Measurements from ENCODE around the gene PHPT1. TPM values are rescaled to one million over a fixed set of nuclear protein-coding genes. Genes with fewer than 3 reads are reported as not detected.
"Not testable (repeated sequence)": the region's sequence is repeated elsewhere in the genome, so short reads cannot be mapped to it uniquely, and the experiment has no call there.

Gene PHPT1
- total RNA-seq, 1 donor from 2014 or later: 242 TPM

DNA sequence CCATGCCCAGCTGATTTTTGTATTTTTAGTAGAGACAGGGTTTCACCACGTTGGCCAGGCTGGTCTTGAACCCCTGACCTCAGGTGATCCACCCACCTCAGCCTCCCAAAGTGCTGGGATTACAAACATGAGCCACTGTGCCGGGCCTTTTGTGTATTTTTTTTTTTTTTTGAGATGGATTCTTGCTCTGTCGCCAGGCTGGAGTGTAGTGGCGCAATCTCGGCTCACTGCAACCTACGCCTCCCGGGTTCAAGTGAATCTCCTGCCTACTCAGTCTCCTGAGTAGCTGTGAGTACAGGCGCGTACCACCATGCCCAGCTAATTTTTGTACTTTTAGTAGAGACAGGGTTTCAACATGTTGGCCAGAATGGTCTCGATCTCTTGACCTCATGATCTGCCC, 34.5 kb downstream of the PHPT1 start:
- not testable (repeated sequence) for DNase-seq (ENCODE audit: low read depth in 2 of 2)

- peak; percentile 100 for DNase-seq (ENCODE audit: low read depth in 2 of 2)
Measured at GRCh38 chr9:136885950-136886578, 36.9 kb downstream of the PHPT1 start, which contains the start of gene TRAF2. TRAF2 (plus strand) TSS chr9:136886516; CDS start chr9:136898741, 12,225 bp downstream.

- peak; percentile 29 to 46 for DNase-seq (ENCODE audit: low read depth in 2 of 2)
Measured at GRCh38 chr9:136886610-136887597, 37.7 kb downstream of the PHPT1 start.

GRCh38 chr9:136888454-136888853, 39.2 kb downstream of the PHPT1 start:
- DNase-seq (ENCODE audit: low read depth in 2 of 2): no peak

- no peak for DNase-seq (ENCODE audit: low read depth in 2 of 2)
Measured at GRCh38 chr9:136889858-136890257, 40.6 kb downstream of the PHPT1 start.

GRCh38 chr9:136890661-136891060, 41.5 kb downstream of the PHPT1 start:
- DNase-seq (ENCODE audit: low read depth in 2 of 2): peak in 1 of 2 donors; percentile 53

DNA sequence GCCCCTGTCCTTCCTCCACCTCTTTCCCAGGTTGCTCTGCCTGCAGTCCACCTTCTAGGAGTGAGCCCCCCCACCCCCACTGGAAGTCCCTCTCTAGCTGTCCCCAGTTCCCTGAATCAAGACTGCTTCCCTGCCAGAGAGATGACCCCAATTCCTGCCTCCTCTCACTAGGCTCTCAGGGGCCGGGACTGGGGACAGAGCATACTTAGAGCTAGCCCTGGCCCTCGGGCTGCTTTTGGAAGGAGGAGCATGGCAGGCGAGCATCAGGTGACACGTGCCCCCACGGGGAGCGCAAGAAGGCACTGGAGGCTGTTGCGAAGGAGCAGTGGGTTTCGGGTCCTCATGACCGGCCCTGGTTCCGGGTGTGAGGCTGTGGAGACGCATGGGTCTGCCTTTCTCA, 46.8 kb downstream of the PHPT1 start:
- no peak for DNase-seq (ENCODE audit: low read depth in 2 of 2)

DNA sequence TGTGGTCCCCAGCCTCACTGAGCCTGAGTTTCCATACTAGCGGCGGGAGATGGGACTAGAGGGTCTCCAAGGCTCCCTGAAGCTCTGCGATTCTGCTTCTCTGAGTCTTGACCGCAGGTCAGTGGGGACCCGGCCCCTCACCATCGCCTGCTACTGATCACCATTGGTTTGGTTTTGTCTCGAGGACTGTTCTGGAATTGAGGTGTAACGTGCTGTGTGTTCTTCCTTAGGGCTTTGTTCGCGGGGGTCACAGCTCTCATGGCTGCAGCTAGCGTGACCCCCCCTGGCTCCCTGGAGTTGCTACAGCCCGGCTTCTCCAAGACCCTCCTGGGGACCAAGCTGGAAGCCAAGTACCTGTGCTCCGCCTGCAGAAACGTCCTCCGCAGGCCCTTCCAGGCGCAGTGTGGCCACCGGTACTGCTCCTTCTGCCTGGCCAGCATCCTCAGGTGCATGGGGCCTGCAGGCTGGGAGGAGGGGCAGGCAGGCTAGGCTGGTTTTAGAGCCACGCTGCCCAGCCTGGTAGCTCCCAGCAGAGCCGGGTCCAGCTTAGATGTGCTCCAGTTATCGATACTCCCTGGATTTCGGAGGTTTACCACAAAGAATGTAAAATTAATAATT, 49.4 kb downstream of the PHPT1 start:
- no peak for DNase-seq (ENCODE audit: low read depth in 2 of 2)

- no peak for DNase-seq (ENCODE audit: low read depth in 2 of 2)
Measured at GRCh38 chr9:136899196-136899595, 50.0 kb downstream of the PHPT1 start.

- no peak for DNase-seq (ENCODE audit: low read depth in 2 of 2)
Measured at GRCh38 chr9:136900556-136900955, 51.3 kb downstream of the PHPT1 start.

Other genes starting within 250 kb of the PHPT1 start
- gene EGFL7, start 186.5 kb upstream of the PHPT1 start, total RNA-seq: 330 and 384 TPM in 2 replicates
- gene AGPAT2, start 162.0 kb upstream of the PHPT1 start, total RNA-seq: 18.8 and 41.0 TPM in 2 replicates
- 64.7 and 91.1 TPM in 2 replicates for gene DIPK1B, start 136.8 kb upstream of the PHPT1 start, total RNA-seq
- not detected in 2 replicates for gene LCN10, start 106.5 kb upstream of the PHPT1 start, total RNA-seq
- gene LCN6, start 100.9 kb upstream of the PHPT1 start, total RNA-seq: not detected in 2 replicates
- not detected in 2 replicates for gene LCN8, start 91.2 kb upstream of the PHPT1 start, total RNA-seq
- 0.22 TPM in 1 of 2 replicates, not detected in the other for gene LCN15, start 84.9 kb upstream of the PHPT1 start, total RNA-seq
- 65.4 and 66.7 TPM in 2 replicates for gene TMEM141, start 58.1 kb upstream of the PHPT1 start, total RNA-seq
- gene CCDC183, start 53.1 kb upstream of the PHPT1 start, total RNA-seq: 0.22 and 1.4 TPM in 2 replicates
- 43.8 and 47.7 TPM in 2 replicates for gene RABL6, start 41.5 kb upstream of the PHPT1 start, total RNA-seq
- gene AJM1, start 6.9 kb upstream of the PHPT1 start, total RNA-seq: 0.44 and 1.4 TPM in 2 replicates
- gene MAMDC4, start 2.9 kb downstream of the PHPT1 start, total RNA-seq: 0.65 and 2.0 TPM in 2 replicates
- gene EDF1, start 16.9 kb downstream of the PHPT1 start, total RNA-seq: 254 and 382 TPM in 2 replicates
- 10.9 and 14.7 TPM in 2 replicates for gene TRAF2, start 37.1 kb downstream of the PHPT1 start, total RNA-seq
- gene FBXW5, start 95.3 kb downstream of the PHPT1 start, total RNA-seq: 115 and 192 TPM in 2 replicates
- gene C8G, start 95.8 kb downstream of the PHPT1 start, total RNA-seq: 0.60 and 0.65 TPM in 2 replicates
- gene LCN12, start 102.9 kb downstream of the PHPT1 start, total RNA-seq: not detected in 2 replicates
- 0.22 and 0.79 TPM in 2 replicates for gene PTGDS, start 128.1 kb downstream of the PHPT1 start, total RNA-seq
- not detected in 2 replicates for gene LCNL1, start 133.6 kb downstream of the PHPT1 start, total RNA-seq
- gene PAXX, start 143.0 kb downstream of the PHPT1 start, total RNA-seq: 8.9 and 9.7 TPM in 2 replicates
- 0.22 TPM in 1 of 2 replicates, not detected in the other for gene CLIC3, start 147.2 kb downstream of the PHPT1 start, total RNA-seq
- 4.0 and 5.0 TPM in 2 replicates for gene ABCA2, start 178.8 kb downstream of the PHPT1 start, total RNA-seq
- not detected in 2 replicates for gene FUT7, start 182.7 kb downstream of the PHPT1 start, total RNA-seq
- 6.2 and 10.5 TPM in 2 replicates for gene NPDC1, start 196.8 kb downstream of the PHPT1 start, total RNA-seq
- not detected in 2 replicates for gene ENTPD2, start 204.7 kb downstream of the PHPT1 start, total RNA-seq
- 1.4 and 5.9 TPM in 2 replicates for gene SAPCD2, start 221.1 kb downstream of the PHPT1 start, total RNA-seq
- gene UAP1L1, start 228.1 kb downstream of the PHPT1 start, total RNA-seq: 13.1 and 16.9 TPM in 2 replicates
- 38.3 and 43.4 TPM in 2 replicates for gene MAN1B1, start 237.6 kb downstream of the PHPT1 start, total RNA-seq

All from lung microvascular endothelial cell (primary cell).